Activated T-cell treated with anti-CD3 and anti-CD28 coated beads, Interleukin-2, amount 50 U/mL, for 4 hours (primary cell): ENCODE results near the gene JAM2. TPM values are rescaled to one million over a fixed set of nuclear protein-coding genes. Genes with fewer than 3 reads are reported as not detected.

Experiments used
- ATAC-seq, 2 donors: fragments of 200-7000 bp; cut with Tn5 transposase; one replicate each; pipeline ENCODE4 v1.10.0; 2021
- DNase-seq: peaks from one replicate; pipeline ENCODE4 v3.0.0-alpha.2; 2020
- H3K27me3 Mint-ChIP-seq: one replicate; pipeline ENCODE4 v1.8.0; 2021; ENCODE audit warnings: low read depth, mixed read lengths
- H3K36me3 Mint-ChIP-seq: one replicate; pipeline ENCODE4 v1.8.0; 2022; ENCODE audit warnings: mixed read lengths; ENCODE audit not compliant: insufficient read depth
- H3K4me1 Mint-ChIP-seq: one replicate; pipeline ENCODE4 v1.8.0; 2021; ENCODE audit warnings: low read depth, mixed read lengths
- H3K4me3 Mint-ChIP-seq: one replicate; pipeline ENCODE4 v1.8.0; 2021; ENCODE audit warnings: mild to moderate bottlenecking, moderate library complexity, mixed read lengths
- H3K9me3 Mint-ChIP-seq: one replicate; pipeline ENCODE4 v1.8.0; 2021; ENCODE audit warnings: mixed read lengths
- total RNA-seq, 3 donors: library from RNA; stranded (reverse); gene quantifications; one replicate each; pipeline ENCODE4 v1.2.1, GENCODE V29; 2021

Gene JAM2
- total RNA-seq, 3 donors from 2014 or later, result 0.13 to 0.46 (median 0.29) TPM

DNA sequence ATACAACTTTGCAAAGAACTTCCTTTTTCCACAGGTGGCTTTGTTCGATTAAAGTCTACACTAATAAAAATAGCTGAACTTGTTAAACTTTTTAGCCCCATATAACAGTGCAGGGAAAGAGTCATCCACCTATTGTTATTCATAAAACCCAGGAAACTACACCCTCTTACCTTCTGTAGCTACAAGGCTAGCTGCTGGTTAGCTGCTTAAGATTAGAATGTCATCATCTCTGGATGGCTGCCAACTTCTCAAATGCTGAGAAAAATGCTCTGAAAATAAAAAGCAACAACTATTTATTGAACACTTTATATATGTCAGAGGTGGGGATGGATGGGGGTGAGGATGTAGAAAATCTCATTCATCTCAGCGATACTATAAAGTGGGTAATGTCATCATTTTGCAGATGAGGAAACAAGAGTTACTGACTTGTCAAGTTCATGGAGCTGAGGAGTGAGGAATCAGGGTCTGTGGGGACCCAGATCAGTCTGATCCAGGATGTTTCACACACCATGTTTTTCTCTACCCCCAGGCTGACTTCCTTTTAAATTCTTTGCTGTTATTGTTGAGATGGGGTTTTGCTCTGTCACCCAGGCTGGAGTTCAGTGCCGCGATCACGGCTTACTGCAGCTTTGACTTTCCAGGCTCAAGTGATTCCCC is 78.6 kb downstream of the JAM2 start:
- H3K27me3 Mint-ChIP-seq, result no peaks in the 10 kb centered on the region
- H3K4me3 Mint-ChIP-seq, result no peak overlapping the region
- H3K36me3 Mint-ChIP-seq, result peaks cover 17% of the 10 kb centered on the region
- DNase-seq (no peak), ATAC-seq (no peak)
- H3K9me3 Mint-ChIP-seq, result no peaks in the 10 kb centered on the region
- H3K4me1 Mint-ChIP-seq, result no peaks in the 10 kb centered on the region

DNA sequence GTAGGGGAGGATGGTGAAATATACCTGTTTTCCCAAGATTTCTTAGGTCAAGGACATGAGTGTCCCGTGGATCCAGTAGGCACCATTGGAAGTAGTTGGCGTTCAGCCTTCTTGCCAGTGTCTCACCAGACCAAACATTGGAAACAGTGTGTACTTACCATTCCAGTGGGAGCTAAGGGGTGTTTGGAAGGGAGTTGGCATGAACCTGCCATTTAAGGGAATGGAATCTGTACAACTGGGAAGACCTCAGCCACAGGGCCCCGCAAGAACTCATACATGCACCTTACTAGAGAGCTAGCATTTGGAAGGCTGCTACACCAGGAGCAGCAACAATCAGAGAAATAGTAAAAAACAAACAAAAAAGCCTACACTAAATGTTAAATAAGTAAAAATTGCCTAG is 82.9 kb downstream of the JAM2 start:
- peaks cover 41% of the 10 kb centered on the region for H3K36me3 Mint-ChIP-seq
- H3K4me3 Mint-ChIP-seq, result no peak overlapping the region
- H3K27me3 Mint-ChIP-seq, result no peaks in the 10 kb centered on the region
- DNase-seq (no peak), ATAC-seq (no peak)
- H3K4me1 Mint-ChIP-seq, result no peaks in the 10 kb centered on the region
- no peaks in the 10 kb centered on the region for H3K9me3 Mint-ChIP-seq

DNA sequence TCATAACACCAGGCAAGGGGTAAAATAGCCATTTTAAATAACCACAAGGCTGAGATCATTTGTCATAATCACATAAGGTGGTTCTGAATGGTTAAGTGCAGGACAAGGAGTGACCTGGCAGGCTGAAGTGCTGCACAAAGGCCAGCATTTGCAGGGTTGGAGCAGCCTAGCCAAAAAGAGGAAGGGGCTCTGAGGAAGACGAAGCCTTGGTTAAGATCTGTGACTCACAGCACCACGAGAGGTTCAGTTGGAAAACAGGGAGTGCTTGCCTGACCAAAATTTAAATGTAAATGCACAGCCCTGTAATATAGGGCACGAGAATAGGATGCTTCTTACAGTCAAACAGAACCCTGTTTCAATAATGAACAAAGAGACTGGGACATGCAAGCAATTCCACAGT is 83.6 kb downstream of the JAM2 start:
- H3K4me3 Mint-ChIP-seq, result no peak overlapping the region
- no peaks in the 10 kb centered on the region for H3K9me3 Mint-ChIP-seq
- DNase-seq, result no peak
- no peak for ATAC-seq
- H3K27me3 Mint-ChIP-seq, result no peaks in the 10 kb centered on the region
- peaks cover 41% of the 10 kb centered on the region for H3K36me3 Mint-ChIP-seq
- H3K4me1 Mint-ChIP-seq, result no peaks in the 10 kb centered on the region

DNA sequence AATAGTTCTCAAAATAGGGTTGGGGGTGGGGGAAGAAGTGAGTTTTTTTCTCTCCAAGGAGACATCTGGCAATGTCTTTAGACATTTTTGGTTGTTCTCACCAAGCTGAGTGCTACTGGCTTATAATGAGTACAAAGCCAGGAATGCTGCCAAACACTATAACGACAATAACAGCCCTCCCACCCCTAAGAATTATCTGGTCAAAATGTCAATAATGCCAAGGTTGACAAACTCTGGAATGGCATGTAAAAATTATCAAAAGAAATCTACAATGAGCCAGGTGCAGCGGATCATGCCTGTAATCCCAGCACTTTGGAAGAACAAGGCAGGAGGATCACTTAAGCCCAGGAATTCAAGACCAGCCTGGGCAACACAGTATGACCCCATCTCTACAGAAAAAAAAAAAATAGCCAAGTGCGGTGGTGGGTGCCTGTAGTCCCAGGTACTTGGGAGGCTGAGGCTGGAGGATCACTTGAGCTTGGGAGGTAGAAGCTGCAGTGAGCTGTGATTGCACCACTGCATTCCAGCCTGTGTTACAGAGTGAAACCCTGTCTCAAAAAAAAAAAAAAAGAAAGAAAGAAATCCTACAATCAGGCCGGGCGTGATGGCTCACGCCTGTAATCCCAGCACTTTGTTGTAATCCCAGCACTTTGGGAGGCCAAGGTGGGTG is 93.2 kb downstream of the JAM2 start:
- ATAC-seq (no peak), DNase-seq (no peak)
- peak overlapping the region; percentile 40 for H3K4me3 Mint-ChIP-seq
- H3K9me3 Mint-ChIP-seq, result no peaks in the 10 kb centered on the region
- no peaks in the 10 kb centered on the region for H3K27me3 Mint-ChIP-seq
- H3K36me3 Mint-ChIP-seq, result peaks cover 26% of the 10 kb centered on the region
- peaks cover 38% of the 10 kb centered on the region for H3K4me1 Mint-ChIP-seq

DNA sequence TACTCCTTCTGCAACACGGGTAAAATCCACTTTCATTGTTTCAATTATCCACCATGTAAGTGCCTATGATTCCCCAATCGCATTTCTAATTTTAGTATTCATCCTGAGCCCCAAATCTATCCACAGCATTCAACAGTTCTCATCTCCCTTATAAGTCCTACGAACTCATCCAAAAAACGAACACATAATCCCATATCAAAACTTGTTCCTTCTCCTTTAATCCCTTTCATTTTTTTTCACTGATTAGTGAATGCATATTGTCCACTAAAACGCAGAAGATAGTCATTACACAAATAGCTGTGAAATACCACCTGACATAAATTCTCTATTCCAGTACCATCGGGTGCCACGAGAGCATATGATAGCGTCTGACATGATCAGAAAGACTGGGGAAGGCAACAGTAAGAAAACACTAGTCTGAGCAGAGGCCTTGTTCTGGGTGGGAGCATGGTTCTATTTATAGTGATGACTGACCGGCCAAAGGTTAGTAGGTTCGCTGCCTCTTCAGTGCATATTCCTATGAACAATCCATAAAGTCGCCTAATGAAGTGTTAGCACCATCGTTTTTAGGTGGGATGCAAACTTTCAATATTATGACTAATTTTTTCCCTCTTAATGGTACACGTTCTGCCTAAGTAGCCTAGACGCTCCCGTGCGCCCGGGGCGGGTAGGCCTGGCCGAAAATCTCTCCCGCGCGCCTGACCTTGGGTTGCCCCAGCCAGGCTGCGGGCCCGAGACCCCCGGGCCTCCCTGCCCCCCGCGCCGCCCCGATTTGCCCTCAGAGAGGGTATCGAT is 95.0 kb downstream of the JAM2 start:
- ATAC-seq (peak; percentile 10 to 13), DNase-seq (peak; percentile 27)
- H3K4me1 Mint-ChIP-seq, result peaks cover 49% of the 10 kb centered on the region
- H3K4me3 Mint-ChIP-seq, result peak overlapping the region; percentile 99
- H3K27me3 Mint-ChIP-seq, result no peaks in the 10 kb centered on the region
- H3K36me3 Mint-ChIP-seq, result peaks cover 14% of the 10 kb centered on the region
- no peaks in the 10 kb centered on the region for H3K9me3 Mint-ChIP-seq

DNA sequence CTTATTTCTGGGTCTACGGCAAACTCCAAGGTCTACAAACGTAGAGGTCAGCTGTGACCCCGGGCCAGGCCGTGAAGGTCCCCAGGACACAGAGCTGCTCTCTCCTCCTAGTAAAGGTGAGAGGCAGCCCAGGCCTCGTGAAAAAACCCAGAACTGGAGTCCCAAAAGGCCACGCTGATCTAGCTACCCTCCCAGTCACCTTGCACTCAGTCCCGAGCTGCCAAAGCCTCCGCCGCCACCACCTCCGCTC is 95.5 kb downstream of the JAM2 start:
- peaks cover 12% of the 10 kb centered on the region for H3K36me3 Mint-ChIP-seq
- H3K4me1 Mint-ChIP-seq, result peaks cover 54% of the 10 kb centered on the region
- H3K27me3 Mint-ChIP-seq, result no peaks in the 10 kb centered on the region
- ATAC-seq (no peak), DNase-seq (no peak)
- H3K4me3 Mint-ChIP-seq, result peak overlapping the region; percentile 99
- no peaks in the 10 kb centered on the region for H3K9me3 Mint-ChIP-seq

DNA sequence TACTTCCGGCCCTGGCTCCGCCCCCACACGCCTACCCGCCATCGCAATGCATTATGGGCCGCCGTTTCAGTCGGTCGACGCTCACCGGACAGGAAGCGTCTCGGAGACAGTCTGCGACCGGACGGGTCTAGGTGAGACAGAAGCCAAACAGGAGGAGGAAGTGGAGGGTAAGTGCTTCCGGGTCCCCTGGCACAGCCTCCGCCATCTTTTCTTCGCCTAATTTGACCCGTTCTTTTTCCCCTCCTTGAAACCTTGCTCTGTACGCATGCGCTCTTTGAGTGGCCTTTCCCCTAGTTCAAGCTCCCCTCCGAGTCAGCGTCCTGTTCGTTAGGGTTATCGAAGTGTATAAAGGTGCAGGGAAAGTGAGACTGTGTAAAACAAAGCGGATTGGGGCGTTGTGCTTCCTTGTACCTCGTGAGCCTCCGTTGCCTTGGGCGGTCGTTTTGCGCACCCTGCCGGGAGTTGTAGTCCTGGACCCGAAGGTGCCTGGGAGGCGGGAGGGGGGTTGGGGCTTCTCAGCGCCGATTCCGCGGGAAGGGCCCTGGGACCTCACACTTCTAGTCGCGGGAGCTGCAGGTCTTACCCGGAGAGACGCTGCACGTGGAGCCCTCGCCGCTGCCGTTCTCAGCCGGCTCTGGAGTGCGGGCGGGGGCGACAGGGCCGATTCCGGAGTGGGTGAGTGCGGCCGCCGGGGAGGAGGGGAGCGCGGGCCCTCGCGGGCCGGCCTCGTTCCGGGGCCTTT is 96.0 kb downstream of the JAM2 start, which contains the start of the genes ATP5PF and GABPA:
TSS of gene ATP5PF (minus strand) at position 1 of the 742 bp plus-strand sequence. CDS start 5,110 bp downstream, outside the sequence.
TSS of gene GABPA (plus strand) at position 69 of the 742 bp plus-strand sequence. CDS start 6,627 bp downstream, outside the sequence.
- Mint-ChIP-seq H3K27me3 (no peaks in the 10 kb centered on the region), H3K36me3 (peaks cover 8% of the 10 kb centered on the region), H3K4me1 (peaks cover 58% of the 10 kb centered on the region), H3K4me3 (peak within 1 kb of the TSS; percentile 99), H3K9me3 (no peaks in the 10 kb centered on the region)
- ATAC-seq, result peak; percentile 91
- peak; percentile 98 for DNase-seq

DNA sequence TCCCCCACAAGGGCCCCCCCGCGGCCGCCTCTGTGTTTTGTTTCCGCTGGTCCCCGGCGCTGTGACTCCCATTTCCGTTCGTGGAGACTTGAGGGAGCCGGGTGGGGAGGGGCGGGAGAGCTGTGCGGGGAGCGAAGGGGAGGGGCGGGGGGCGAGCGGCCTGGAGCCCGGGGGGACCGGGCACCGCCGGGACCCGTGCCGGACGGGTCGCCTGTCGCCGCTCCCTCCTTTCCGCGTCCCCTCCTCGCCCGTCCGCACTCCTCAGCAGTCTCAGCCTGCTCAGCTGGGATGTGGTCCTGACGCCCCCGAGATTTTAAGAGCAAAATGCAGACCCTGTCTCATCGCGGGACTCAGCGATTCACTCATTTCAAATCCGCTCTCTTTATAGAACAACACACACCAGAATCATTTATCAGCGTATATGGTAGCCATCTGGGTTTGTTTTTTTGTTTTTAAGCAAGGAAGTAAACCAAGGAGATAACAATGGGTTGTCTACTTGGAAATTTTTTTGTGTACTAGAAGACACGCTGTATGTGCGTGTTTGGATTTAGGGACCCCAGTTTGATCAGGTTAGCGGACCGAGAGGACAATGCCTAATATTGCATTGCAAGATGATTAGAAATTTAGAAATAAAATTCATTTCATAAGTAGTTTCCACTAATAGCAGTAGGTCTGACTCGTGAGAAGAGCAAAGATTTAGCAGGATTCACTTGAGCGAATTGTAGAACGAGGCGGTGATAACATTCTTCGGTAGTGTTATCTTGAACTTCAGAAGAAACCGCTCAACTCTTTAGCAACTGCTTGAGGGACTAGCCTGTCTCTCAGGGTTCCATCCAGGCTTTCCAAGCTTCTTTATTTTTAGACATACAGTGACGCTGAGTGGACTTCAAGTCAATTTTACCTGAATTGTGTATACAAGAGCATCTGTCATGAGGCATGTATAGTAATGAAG is 96.9 kb downstream of the JAM2 start:
- Mint-ChIP-seq H3K36me3 (peaks cover 7% of the 10 kb centered on the region), H3K4me1 (peaks cover 58% of the 10 kb centered on the region), H3K9me3 (no peaks in the 10 kb centered on the region), H3K4me3 (peak overlapping the region; percentile 99), H3K27me3 (no peaks in the 10 kb centered on the region)
- ATAC-seq, result no peak
- peak; percentile 66 for DNase-seq

DNA sequence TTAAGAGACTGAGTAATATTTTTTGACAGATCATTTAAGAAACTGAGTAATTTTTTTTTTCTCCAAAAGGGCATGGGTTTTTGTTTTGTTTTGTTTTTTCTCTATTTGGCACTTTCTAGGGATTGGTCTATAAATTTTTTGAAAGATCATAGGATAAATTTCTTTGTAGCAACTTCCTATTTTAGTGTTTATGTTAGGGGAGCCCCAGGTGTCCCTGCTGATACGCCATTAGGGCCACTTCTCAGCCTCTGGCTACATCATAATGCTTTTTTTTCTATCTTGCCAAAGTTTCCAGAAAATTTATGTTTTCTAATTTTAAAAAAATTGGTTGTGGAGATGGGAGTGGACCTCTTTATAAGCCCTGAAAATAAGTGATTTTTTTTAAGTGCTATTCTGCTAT is 98.4 kb downstream of the JAM2 start:
- DNase-seq (no peak), ATAC-seq (no peak)
- Mint-ChIP-seq H3K36me3 (peaks cover 13% of the 10 kb centered on the region), H3K4me1 (peaks cover 57% of the 10 kb centered on the region), H3K27me3 (no peaks in the 10 kb centered on the region), H3K4me3 (no peak overlapping the region), H3K9me3 (no peaks in the 10 kb centered on the region)

DNA sequence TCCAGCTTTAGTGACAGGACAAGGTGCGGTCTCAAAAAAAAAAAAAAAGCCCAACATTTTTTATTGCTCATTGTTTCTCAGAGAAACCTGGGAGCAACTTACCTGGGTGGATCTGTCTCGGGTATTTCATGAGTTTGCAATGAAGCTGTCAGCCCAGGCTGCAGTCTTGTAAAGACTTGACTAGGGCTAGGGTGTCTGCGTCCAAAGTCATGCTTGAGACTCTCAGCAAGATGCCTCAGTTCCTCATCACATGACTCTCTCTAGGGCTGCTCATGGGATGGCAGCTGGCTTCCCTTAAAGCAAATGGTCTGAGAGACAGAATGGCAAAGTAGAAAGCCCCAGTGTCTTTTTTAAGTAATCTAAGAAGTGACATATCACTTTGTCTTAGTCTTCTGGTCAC is 103.8 kb downstream of the JAM2 start:
- no peaks in the 10 kb centered on the region for H3K9me3 Mint-ChIP-seq
- DNase-seq (no peak), ATAC-seq (no peak)
- peaks cover 28% of the 10 kb centered on the region for H3K4me1 Mint-ChIP-seq
- no peaks in the 10 kb centered on the region for H3K27me3 Mint-ChIP-seq
- H3K36me3 Mint-ChIP-seq, result peaks cover 14% of the 10 kb centered on the region
- H3K4me3 Mint-ChIP-seq, result no peak overlapping the region

DNA sequence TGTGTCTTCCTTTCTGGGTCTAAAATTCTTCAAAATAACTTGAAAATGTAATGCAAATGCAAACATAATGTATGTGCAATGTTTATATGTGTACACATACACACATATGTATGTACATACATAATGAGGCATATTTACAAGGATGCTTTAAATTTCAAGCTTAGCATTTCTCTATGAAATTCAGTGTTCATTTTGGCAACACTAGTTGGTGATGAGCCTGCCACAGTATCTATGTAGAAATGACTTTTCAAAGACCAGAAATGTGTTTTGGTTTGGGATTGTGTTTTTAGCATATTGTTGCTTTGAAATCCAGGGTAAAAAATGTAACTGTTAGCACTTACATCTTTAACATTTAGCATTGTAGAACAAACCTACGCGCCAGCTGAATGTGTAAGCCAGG is 105.8 kb downstream of the JAM2 start:
- Mint-ChIP-seq H3K36me3 (peaks cover 16% of the 10 kb centered on the region), H3K9me3 (no peaks in the 10 kb centered on the region), H3K4me3 (no peak overlapping the region), H3K27me3 (no peaks in the 10 kb centered on the region), H3K4me1 (peaks cover 13% of the 10 kb centered on the region)
- ATAC-seq (no peak), DNase-seq (no peak)

DNA sequence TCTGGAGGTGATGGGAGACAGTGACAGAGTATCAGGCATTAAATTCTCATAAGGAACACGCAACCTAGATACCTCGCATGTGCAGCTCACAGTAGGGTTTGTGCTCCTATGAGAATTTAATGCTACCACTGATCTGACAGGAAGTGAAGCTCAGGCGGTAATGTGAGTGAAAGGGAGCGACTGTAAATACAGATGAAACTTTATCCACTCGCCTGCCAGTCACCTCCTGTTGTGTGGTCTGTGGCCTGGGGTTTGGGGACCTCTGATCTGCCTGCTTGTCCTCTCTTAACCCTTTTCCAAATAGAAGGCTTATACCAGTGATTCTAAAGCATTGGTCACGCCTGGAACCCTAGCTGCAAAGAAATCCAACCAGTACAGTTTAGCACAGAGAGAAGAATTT is 111.0 kb downstream of the JAM2 start:
- H3K27me3 Mint-ChIP-seq, result no peaks in the 10 kb centered on the region
- ATAC-seq (no peak), DNase-seq (no peak)
- H3K4me3 Mint-ChIP-seq, result no peak overlapping the region
- H3K9me3 Mint-ChIP-seq, result no peaks in the 10 kb centered on the region
- peaks cover 27% of the 10 kb centered on the region for H3K36me3 Mint-ChIP-seq
- peaks cover 6% of the 10 kb centered on the region for H3K4me1 Mint-ChIP-seq

DNA sequence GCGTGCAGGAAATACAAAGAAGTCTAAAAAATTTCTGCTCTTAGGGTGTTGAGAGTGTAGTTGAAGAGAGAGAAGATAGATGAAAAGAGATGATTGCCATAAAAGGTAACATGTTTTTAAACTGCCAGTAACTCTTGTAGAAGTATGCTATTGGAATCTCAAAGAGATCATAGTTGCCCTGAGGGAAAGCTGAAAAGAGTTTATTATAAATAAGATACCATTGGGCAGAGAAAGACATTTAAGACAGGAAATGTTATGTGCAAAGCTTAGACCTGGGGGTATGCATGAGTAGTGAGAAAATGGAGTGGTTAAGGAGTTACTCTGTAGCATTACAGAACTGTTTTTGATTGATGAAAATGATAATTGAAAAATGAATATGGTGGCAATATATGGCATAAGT is 113.4 kb downstream of the JAM2 start:
- no peaks in the 10 kb centered on the region for H3K27me3 Mint-ChIP-seq
- no peaks in the 10 kb centered on the region for H3K9me3 Mint-ChIP-seq
- H3K4me3 Mint-ChIP-seq, result no peak overlapping the region
- peaks cover 42% of the 10 kb centered on the region for H3K36me3 Mint-ChIP-seq
- ATAC-seq (no peak), DNase-seq (no peak)
- H3K4me1 Mint-ChIP-seq, result peaks cover 16% of the 10 kb centered on the region
